Stimulated activated CD8-positive, alpha-beta memory T cell treated with anti-CD3 and anti-CD28 coated beads, Interleukin-4, amount 100 ng/mL, for 24 hours (primary cell): ENCODE data around the gene SNAI3.
"Not testable (repeated sequence)": the region's sequence is repeated elsewhere in the genome, so short reads cannot be mapped to it uniquely, and the experiment has no call there.

Experiments
- DNase-seq: peaks from one replicate; pipeline ENCODE4 v3.0.0-alpha.2; 2020; ENCODE audit warnings: low read depth

The SNAI3 gene

GRCh38 chr16:88669493-88669892 is 16.8 kb downstream of the SNAI3 start:
- not testable (repeated sequence) for DNase-seq

- DNase-seq: no peak
Observed at GRCh38 chr16:88667461-88667860, 18.8 kb downstream of the SNAI3 start.

GRCh38 chr16:88665570-88665969 is 20.7 kb downstream of the SNAI3 start:
- no peak for DNase-seq

- no peak for DNase-seq
Observed at GRCh38 chr16:88665148-88665547, 21.2 kb downstream of the SNAI3 start.

- peak; percentile 91 for DNase-seq
Observed at GRCh38 chr16:88662843-88663606, 23.3 kb downstream of the SNAI3 start, which contains the start of gene MVD. Gene MVD, minus strand, starts transcription at chr16:88663091. Its CDS starts 11 bp downstream, at chr16:88663080.

GRCh38 chr16:88662222-88662842 is 24.0 kb downstream of the SNAI3 start:
- no peak for DNase-seq

GRCh38 chr16:88661468-88661867 is 24.8 kb downstream of the SNAI3 start:
- DNase-seq: no peak

GRCh38 chr16:88659160-88659559 is 27.1 kb downstream of the SNAI3 start:
- DNase-seq: no peak

GRCh38 chr16:88658714-88659113 is 27.6 kb downstream of the SNAI3 start:
- no peak for DNase-seq

GRCh38 chr16:88657371-88657770 is 28.9 kb downstream of the SNAI3 start:
- no peak for DNase-seq

- no peak for DNase-seq
Observed at GRCh38 chr16:88656291-88656980, 29.9 kb downstream of the SNAI3 start.

GRCh38 chr16:88655733-88656281 is 30.5 kb downstream of the SNAI3 start:
- DNase-seq: no peak

- no peak for DNase-seq
Observed at GRCh38 chr16:88655053-88655732, 31.1 kb downstream of the SNAI3 start.

GRCh38 chr16:88654363-88655052 is 31.8 kb downstream of the SNAI3 start:
- no peak for DNase-seq

- DNase-seq: no peak
Observed at GRCh38 chr16:88653596-88654362, 32.5 kb downstream of the SNAI3 start.

GRCh38 chr16:88653101-88653500 is 33.2 kb downstream of the SNAI3 start:
- no peak for DNase-seq

- DNase-seq: no peak
Observed at GRCh38 chr16:88652762-88653063, 33.6 kb downstream of the SNAI3 start.

- DNase-seq: no peak
Observed at GRCh38 chr16:88651989-88652761, 34.1 kb downstream of the SNAI3 start.

GRCh38 chr16:88651276-88651988 is 34.9 kb downstream of the SNAI3 start:
- DNase-seq: peak; percentile 57
